Activated CD8-positive, alpha-beta memory T cell treated with anti-CD3 and anti-CD28 coated beads, Interleukin-2, amount 50 U/mL, for 24 hours (primary cell): Measurements from ENCODE around the gene TAF4B.
"Not testable (repeated sequence)": the region's sequence is repeated elsewhere in the genome, so short reads cannot be mapped to it uniquely, and the experiment has no call there.

ENCODE experiments used
- DNase-seq: peaks from one replicate; pipeline ENCODE4 v3.0.0-alpha.2; 2020; ENCODE audit errors: extremely low read depth

The TAF4B gene

DNA sequence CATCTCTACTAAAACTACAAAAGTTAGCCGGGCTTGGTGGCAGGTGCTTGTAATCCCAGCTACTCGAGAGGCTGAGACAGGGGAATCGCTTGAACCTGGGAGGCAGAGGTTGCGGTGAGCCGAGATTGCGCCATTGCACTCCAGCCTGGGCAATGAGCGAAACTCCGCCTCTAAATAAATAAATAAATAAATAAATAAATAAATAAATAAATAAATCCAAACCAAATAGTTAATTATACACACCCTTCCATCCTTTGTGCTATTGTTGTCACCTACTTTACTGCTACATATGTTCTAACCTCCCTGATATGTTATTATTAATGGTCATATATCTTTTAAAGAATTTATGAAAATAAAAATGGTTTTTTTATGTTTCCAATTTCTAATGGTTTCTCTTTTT, 155.3 kb downstream of the TAF4B start:
- not testable (repeated sequence) for DNase-seq

DNA sequence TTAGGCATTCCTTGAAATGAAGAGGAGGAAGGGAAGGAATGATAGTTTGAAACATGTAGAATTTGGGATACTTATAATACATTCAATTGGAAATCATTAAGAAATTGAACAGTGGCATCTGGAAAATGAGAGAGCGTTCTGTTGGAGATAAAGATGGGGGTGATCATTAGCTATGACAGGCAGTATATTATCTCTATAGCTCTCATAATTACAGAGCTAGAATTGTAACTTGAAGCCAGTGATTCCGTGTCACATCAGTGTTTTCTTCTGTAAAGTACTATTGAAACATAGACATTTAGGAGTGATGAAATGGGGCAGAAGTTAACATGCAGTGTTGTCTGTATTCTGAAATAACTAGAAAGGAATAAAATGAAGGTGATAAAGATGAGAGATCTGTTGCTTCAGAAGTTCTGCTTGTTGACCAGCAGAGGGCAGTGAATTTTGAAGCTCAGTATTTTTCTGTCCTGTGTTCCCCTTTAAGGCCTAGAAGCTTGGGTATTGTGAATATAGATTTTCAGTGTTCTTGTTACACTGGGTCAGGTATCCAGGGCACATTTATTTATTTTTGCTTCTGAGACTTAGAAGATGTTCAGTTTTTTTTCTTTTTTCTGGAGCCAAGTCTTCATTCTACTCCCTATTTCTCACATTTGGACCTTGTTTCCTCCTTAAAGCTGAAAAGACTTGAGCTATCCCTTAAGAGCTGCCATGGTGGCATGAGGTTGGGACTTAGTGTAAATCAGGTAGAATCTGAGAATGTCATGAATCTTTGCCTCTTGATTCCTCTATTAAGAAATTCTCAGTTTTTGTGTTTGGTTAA, 157.4 kb downstream of the TAF4B start:
- DNase-seq: no peak

DNA sequence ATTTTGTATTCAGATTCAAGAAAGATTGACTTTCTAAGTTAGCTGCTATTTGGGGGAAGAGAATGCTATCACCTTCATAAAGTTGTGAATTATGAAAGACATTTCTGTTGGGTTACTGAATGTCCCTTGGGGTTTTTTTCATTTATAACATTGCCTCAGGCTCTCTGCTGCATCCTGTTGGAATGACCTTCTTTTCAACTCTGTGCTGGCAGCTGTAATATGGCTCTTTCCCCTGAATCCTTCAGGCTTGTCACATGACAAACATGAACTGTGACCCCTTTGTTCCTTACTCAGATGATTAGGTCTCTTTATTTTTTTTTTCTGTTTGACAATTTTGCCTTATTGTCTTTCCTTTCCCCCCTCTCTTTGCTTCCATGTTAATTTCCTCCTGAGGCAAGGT, 159.8 kb downstream of the TAF4B start:
- DNase-seq: no peak

DNA sequence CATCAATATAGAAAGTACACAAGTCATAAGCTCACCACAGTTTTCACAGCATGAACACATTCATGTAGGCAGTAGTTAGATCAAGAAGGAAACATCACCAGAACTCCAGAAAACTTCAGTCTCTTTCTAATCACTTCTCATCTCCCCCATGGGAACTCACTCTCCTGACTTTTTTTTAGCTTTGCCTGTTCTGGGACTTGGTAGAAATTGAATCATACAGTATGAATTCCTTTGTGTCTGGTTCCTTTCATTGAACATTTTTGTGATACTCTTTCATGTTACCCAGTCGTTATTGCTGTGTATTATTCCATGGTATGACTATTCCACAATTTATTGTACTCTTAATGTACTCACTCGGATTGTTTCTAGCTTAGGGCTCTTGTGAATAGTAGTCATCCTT, 160.2 kb downstream of the TAF4B start:
- DNase-seq: no peak

DNA sequence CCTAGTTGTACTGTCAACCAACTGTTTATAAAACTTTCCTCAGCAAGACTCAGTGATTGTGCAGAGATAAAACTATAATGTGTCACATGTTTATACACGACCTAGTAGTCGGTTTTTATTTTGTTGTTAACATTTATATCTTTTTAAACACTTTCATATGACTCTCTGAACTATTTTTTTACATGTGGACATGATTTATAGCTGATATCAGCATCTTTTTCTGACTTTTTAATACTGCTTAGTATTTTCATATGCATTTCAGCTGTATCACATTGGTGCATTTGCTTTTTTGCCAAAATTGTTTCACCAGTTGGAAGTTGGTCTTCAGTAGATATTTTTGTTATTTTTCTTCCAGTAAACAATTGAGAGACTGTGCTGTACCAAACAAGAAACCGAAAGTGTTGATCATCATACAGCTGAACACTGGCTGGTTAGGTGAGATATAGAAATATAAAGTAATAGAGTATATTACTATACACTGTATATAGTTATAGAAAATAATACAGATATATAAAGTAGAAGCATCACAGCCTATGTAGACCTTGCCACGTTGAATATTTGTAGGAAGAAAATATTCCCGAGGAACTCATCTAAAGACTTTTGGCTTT, 167.9 kb downstream of the TAF4B start:
- no peak for DNase-seq

DNA sequence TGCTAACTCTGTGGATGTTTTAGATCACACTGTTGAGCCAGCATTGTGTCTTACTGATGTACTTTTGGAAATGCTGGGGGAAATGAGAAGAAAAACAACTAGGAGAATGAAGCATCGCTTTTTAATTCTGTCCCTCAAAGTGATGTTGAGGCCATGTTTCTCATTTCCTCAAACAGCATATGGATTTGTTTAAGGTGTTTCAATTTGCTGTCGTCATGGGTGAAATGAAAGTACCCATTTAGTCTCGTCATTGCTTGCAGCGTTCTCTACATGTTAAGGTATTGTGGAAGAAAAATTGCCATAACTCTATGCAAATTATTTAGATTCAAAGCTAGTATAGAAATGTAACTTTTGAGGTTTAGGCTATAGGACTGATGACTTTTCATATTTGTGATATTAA, 170.8 kb downstream of the TAF4B start:
- no peak for DNase-seq

DNA sequence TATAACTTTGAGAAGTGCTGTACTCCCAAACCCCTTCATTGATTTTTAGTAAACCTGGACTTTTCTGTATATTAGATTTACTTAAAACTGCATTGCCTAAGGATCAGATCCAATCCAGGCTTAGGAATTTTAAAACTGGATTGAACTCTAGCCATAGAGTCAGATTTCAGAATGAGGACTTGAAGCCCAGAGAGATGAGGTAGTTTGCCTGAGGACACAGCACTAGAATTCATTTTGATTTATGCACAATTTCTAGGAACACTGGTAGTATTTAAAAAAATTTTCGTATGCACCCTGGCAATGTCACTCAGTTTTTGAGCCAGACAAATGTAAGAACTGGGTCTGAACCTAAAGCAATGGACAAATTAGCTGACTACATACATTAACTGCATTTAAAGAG, 177.2 kb downstream of the TAF4B start:
- DNase-seq: no peak

DNA sequence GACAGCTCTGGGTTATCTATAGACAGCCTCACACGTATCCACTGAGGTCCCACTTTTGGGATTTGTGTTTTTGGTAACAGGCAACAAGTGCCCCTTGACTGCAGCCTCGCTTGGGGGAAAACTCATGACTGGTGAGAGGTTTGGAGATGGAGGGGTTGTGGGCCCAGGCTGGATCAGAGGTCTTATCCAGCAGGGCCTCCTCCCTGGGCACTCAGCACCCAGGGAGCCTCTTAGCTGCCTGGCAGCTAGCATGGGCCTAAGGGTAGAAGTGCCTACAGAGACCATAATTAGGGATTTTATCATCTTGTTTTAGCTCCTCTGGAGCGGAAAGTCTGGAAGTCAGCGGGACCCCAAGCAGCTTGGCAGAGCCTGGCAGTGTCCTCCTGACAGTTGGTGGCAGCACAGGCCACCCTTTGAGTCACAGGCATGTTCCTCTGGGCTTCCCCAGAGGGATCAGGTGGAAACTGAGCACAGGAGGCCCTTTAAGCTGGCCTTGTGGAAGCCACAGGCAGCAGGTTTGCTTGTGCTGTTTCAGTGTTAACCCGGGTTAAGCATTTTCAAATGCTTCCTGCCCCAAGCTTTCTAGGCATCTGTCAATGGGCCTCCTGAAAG, 179.1 kb downstream of the TAF4B start:
- DNase-seq: no peak

DNA sequence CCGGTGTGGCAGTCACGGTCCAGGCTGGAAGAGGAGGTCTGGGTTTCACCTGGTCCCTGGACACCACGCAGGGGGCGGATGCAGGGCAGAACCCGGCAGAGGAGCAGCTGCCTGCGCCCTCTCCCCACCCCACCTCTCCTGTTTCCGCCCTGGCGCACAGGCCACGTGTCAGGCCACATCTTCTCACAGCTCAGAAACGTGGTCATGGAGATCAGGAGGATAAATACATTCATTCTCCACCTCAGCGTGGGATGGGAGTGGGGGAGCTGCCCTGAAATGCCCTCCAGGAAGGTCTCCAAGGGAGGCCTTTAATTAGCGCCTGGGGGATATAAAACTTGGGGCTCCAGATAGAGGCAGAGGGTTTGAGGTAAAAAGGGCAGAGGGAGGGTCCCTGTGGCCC, 180.1 kb downstream of the TAF4B start:
- DNase-seq: no peak

DNA sequence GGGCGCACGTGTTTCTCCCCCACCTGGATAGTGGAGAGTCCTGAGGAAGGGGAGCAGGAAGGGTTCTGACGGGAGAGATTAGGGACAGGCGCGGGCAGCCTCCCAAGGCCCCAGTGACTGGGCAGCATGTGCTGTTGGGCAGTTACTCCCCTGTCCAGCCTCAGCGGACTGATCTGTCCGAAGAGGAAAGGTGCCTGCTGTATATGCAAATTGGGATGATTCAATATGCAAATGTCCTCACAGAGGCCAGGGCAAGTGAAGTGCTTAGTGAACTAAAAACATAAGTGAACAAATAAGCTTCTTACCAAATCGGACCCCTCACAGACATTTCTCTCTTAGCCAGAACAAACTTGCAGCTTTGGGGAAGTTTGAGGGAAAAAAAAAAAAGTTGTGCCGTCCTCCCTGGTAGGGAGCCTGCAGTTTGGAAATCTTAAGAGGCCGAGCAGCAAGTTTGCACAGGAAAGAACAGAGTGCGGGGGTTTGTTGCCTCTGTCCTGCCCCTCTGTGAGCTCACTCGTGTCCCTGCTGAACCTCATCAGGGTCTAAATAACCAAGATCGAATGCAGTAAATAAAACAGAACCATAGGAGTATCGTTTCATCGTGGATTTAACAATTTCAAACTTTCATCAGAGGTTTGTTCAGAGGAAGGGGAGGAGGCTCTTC, 180.7 kb downstream of the TAF4B start:
- DNase-seq: no peak

DNA sequence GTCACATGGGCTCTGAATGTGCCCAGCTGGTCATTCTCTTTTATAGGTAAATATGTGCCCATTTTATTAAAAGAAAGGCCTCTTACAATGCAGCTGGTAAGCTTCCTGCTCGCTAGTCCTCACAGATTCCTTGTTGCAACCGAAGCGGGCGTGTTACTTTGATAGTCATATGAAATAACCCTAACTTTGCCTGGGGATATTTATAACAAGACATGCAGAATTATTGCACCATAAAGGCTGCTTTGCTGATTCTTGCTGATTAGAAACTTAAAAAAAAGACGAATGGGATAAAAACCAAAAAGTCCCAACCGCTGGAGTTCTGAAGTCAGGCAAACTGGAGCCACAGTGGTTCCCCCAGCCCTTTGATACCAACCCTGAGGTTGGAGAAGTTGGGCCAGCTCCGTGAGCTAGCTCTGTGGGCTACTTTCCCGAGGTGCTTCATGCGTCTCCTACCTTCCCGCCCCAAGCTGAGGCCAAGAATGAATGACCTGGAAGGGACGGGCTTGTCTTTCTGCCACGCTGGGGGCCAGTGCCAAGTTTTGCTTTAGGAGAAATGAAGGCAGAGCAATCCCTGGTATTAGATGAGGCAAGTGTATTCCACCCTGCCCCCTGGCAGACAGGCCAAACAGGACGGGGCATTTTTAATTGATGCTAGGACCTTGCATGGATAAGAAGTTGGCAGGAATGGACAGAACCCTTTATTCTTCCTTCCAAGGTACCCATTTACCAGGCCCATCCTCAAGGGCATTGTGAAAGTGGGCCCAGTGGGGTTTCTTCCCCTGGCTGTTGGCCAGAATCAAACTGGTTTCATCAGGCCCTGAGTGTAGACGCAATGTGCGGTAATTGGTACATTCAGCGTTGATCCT, 181.7 kb downstream of the TAF4B start:
- DNase-seq: no peak

DNA sequence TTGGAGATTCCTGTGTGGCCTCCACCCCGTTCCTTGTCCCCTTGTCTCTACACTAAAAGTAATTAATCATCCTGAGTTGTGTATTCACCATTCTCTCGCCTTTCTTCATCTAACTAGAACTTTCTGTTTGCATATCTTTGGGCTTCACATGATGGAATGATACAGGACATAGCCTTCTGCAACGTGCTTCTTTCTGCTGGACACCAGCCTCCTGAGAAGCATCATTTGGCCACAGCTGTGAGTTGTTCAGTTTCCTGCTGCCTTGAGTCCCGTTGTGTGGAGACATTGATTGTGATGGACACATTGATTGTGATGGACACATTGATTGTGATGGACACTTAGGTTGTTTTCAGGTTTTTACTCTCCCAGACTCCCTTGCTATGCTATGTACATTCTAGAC, 182.8 kb downstream of the TAF4B start:
- DNase-seq: no peak

DNA sequence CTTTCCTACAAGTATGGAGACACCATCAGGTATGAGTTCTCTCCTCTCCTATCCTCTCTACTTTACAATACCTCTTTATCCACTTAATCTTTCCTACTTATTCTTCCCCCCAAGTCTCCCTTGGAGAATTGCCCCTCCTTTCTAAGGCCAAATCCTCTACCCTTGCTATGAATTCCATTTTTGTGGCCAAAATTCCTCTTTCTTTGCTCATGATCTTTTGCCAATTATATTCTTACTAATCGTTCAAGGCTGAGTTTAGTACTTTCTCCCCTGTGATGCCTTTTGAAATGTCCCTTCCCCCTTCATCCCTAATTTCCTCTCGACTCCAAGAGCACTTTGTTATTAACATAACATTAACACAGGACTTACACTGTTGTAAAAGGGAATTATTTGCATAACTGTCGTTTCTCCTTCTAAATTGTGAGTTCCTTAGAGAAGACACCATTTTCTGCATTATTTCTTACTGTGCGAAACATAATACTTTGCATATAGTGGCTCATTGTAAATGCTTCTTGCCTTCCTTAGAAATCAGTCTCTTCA, 188.7 kb downstream of the TAF4B start:
- no peak for DNase-seq

DNA sequence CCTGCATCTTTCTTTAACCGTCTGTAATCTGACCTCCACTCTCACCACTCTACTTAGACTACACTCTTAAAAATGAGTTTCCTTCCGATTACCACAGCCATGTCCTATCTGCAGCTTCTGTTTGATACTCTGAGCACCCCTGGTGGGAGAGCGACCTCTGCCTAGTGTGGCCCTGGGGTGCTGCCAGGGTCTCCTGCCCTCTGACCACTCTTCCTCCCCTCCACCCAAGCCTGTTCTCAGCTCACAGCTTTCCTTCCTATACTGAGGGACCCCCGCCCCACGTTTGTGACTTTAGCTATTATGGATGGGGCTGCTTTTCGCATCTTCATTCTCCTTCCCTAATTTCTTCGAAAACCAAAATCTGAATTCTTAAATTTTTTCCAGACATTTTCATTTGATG, 189.4 kb downstream of the TAF4B start:
- no peak for DNase-seq

DNA sequence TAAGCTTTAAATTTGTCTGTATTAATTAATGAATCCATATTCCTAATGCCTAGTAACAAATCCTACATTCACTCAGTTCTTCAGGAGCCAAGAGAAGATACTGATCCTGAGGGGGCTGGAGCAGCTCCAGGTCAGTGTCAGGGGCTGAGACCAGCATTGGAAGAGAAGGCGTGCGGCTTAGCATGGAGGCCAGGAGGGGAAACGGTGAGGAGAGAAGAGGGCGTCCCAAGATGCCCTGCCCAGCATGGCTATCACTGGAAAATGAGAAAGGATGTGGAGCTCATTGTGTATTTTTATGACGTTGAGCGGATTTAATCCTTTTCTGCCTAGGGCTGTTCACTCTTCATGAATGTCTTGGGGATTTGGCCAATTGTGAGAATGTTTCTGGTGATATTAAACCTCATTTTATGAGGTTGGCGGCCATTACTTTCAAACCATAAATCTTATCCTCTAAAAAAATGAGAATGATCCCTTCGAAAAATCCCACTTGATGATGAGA, 190.5 kb downstream of the TAF4B start:
- no peak for DNase-seq

DNA sequence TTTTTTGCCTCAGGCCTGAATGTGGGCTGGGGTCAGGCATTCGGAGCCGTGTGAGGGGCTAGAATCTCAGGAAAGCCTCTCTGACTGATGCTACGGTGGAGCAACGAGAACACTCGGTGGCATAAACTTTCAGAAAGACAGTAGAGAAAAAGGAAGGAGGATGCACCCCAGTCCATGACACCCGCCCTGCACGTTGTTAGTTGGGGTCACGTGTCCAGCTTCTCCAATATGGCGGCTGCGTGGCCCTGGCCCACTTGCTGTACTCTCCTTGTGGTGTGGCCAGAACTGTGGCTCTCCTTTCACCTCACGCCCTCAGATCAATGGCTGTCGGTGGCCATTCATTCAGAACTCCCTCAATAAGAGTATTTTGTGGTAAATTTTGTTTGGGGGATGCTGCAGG, 190.9 kb downstream of the TAF4B start:
- no peak for DNase-seq

DNA sequence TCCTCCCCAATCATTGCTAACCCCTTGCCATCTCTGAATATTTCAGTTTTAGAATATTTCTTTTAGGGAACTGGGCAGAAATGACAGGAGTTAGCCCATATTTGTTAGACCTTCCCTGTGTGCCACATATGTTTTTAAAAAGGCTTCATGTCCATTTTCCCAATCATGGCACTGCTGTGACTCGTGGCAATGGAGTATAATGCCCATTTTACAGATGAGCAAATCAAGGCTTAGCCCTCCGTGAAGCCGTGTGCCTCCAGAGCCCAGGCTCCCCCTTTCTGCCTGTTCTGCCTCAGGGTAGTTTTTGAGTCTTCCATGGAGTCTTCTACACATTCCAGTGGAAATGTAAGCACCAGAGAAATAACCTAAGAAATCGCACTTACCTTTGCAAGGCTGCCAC, 192.0 kb downstream of the TAF4B start:
- no peak for DNase-seq

DNA sequence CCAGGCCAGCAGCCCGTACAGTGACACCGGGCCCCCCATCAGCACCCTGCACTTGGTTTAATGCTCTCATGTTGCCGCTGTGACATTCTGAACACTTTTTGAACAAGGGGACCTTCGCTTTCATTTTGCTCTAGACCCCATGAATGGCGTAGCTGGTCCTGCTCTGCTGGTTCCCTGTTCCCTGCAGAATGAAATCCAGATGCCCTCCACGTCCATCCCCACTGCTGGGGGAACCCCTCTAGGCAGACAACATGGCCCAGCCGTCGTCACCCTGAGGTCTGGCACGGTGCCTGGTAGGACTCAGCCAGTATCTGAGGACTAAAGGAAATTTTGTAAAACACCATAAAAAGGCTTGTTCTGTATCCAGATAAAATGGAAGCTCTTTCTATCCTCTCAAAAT, 193.5 kb downstream of the TAF4B start:
- DNase-seq: no peak

DNA sequence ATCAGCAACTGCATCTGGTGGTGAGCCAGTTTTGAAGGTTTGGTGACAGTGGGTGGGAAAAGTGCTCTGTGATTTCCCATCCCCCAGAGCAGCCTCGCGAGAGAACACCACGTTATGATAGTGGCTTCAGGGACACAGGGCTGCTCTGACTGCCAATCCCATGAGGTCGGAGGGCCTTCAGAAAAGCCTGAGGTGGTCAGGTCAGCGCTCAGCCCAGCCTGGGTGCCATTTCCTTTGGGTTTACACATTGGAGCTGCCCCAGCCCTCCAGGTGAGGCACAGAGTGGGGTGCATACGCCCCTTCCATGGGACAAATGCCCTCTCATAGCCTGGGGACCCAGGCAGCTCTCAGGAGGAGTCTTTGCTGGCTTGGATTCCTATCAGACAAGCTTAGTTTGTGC, 195.3 kb downstream of the TAF4B start:
- no peak for DNase-seq

DNA sequence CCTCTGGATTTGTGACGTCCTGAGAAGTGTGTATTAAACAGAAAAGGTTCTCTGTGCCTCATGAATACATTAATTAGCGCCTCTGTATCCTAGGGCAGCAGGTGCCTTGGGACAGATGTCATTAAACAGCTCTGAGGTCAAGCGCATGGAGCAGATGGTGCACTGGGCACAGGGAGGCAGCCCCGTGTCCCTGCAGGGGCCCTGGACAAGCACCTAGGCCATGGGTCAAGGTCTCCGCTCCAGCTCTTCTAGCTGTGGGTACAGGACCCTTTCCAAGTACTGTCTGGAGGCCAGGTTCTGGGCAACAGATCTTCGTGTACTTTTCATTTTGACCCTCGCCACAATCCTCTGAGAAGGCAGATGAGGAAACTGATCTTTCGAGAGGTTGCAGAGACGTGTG, 195.7 kb downstream of the TAF4B start:
- DNase-seq: no peak

DNA sequence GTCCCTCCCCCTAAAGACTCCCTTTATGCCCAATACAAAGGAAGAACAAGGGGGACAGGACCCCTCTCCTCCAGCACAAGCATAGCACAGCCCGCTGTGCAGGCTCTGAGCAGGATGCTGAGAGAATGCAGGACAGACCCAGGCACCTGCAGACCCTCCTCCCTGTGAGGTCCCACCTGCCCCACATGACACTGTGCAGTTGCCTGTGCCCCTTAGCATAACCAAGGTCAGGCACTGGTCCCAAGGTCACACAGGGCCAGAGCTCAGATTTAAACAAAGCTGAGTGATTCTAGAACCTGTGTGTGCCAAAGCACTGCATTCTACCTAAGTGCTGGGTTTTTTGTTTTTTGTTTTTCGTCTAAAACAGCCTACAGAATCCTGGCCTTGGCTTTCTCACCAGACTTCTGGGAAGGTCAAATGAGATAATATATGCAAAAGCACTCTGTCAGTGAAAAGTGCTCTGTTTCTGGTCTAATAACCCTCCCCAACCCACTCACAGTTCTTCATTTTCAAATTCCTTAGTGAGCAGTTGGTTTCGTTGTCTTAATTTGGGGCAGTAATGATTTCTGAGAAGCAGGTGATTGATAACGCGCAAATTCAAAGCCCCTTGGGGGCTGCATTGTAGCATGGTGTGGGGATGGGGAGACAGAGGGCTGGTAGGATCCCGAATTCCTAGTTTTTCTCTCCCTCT, 196.4 kb downstream of the TAF4B start:
- no peak for DNase-seq
